Ishikawa (cell line): ENCODE measurements around the gene NOA1.

Experiments
- CREB1 ChIP-seq: IDR thresholded peaks from 2 replicates; pipeline ENCODE4 v1.6.1; 2012; ENCODE audit warnings: low read depth
- EP300 ChIP-seq: IDR thresholded peaks from 2 replicates; pipeline ENCODE4 v1.6.1; 2012; ENCODE audit warnings: borderline replicate concordance
- RAD21 ChIP-seq: IDR thresholded peaks from 2 replicates; pipeline ENCODE4 v1.6.1; 2012; ENCODE audit warnings: low read depth
- REST ChIP-seq: IDR thresholded peaks from 2 replicates; pipeline ENCODE4 v1.6.1; 2012; ENCODE audit warnings: low read depth, mild to moderate bottlenecking
- TAF1 ChIP-seq: IDR thresholded peaks from 2 replicates; pipeline ENCODE4 v1.6.1; 2012; ENCODE audit warnings: low read depth, mild to moderate bottlenecking
- TCF12 ChIP-seq: IDR thresholded peaks from 2 replicates; pipeline ENCODE4 v1.6.1; 2012; ENCODE audit warnings: low read depth
- TEAD4 ChIP-seq: IDR thresholded peaks from 2 replicates; pipeline ENCODE4 v1.6.1; 2012

DNA sequence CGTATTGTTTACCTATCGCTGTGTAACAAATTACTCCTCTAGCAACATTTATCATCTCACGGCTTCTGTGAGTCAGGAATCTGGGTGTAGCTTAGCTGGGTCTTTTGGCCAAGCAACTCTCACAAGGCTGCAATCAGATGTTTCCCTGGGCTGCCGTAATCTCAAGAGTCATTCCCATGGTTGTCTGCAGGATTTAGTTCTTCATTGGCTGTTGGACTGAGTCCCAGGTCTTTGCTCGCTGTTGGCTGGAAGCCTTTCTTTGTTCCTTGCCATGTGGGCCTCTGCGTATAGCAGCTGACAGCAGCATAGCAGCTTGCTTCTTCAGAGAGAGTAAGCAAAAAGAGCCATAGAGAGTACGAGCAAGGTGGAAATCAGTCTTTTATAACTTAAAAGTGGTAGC, 18.1 kb upstream of the NOA1 start:
- no peak for TF ChIP-seq EP300
- no peak for TF ChIP-seq REST
- no peak for TF ChIP-seq TCF12
- no peak for TF ChIP-seq TAF1
- no peak for TF ChIP-seq RAD21
- TF ChIP-seq TEAD4, result no peak
- no peak for TF ChIP-seq CREB1
